Hematopoietic multipotent progenitor cell treated with erythropoietin and hydrocortisone succinate and interleukin-3 and kit ligand, for 8 days (in vitro differentiated cells): ENCODE data around the gene FAXC.
"Not testable (repeated sequence)": the region's sequence is repeated elsewhere in the genome, so short reads cannot be mapped to it uniquely, and the experiment has no call there.

ENCODE experiments used
- DNase-seq: peaks from one replicate; pipeline ENCODE4 v3.0.0-alpha.2; 2015

FAXC gene

GRCh38 chr6:99338188-99338587 is 11.3 kb downstream of the FAXC start:
- no peak for DNase-seq

GRCh38 chr6:99335298-99335697 is 14.2 kb downstream of the FAXC start:
- DNase-seq: not testable (repeated sequence)

GRCh38 chr6:99334526-99335127 is 14.8 kb downstream of the FAXC start:
- DNase-seq: peak; percentile 69

- DNase-seq: no peak
Observed at GRCh38 chr6:99333068-99333467, 16.4 kb downstream of the FAXC start.

GRCh38 chr6:99331531-99331930 is 17.9 kb downstream of the FAXC start:
- no peak for DNase-seq

GRCh38 chr6:99330159-99330558 is 19.3 kb downstream of the FAXC start:
- peak; percentile 72 for DNase-seq

- DNase-seq: no peak
Observed at GRCh38 chr6:99324996-99325395, 24.5 kb downstream of the FAXC start.

GRCh38 chr6:99318566-99318965 is 30.9 kb downstream of the FAXC start:
- no peak for DNase-seq

GRCh38 chr6:99312354-99312753 is 37.1 kb downstream of the FAXC start:
- no peak for DNase-seq

GRCh38 chr6:99310553-99310952 is 38.9 kb downstream of the FAXC start:
- DNase-seq: no peak

GRCh38 chr6:99309557-99309956 is 39.9 kb downstream of the FAXC start:
- DNase-seq: no peak

- no peak for DNase-seq
Observed at GRCh38 chr6:99308788-99309187, 40.7 kb downstream of the FAXC start.

GRCh38 chr6:99307295-99307907 is 42.1 kb downstream of the FAXC start:
- DNase-seq: no peak

- no peak for DNase-seq
Observed at GRCh38 chr6:99306341-99306740, 43.1 kb downstream of the FAXC start.

GRCh38 chr6:99305021-99305554 is 44.4 kb downstream of the FAXC start:
- no peak for DNase-seq

GRCh38 chr6:99297415-99297814 is 52.1 kb downstream of the FAXC start:
- no peak for DNase-seq

- no peak for DNase-seq
Observed at GRCh38 chr6:99297006-99297405, 52.5 kb downstream of the FAXC start.

GRCh38 chr6:99296261-99296660 is 53.2 kb downstream of the FAXC start:
- no peak for DNase-seq

GRCh38 chr6:99295276-99295675 is 54.2 kb downstream of the FAXC start:
- DNase-seq: no peak

GRCh38 chr6:99294786-99295185 is 54.7 kb downstream of the FAXC start:
- no peak for DNase-seq

- DNase-seq: no peak
Observed at GRCh38 chr6:99289701-99290100, 59.8 kb downstream of the FAXC start.

- DNase-seq: no peak
Observed at GRCh38 chr6:99288668-99289067, 60.8 kb downstream of the FAXC start.

GRCh38 chr6:99287523-99287922 is 62.0 kb downstream of the FAXC start:
- no peak for DNase-seq

- no peak for DNase-seq
Observed at GRCh38 chr6:99285881-99286280, 63.6 kb downstream of the FAXC start.
